Sigmoid colon (tissue), 4 donors: ENCODE data around the gene GLCCI1.

Source experiments
- EP300 ChIP-seq, 4 donors: sonication (generic); formaldehyde crosslinking; IDR thresholded peaks; one replicate each; pipeline ENCODE4 v1.6.1; 2017; ENCODE audit warnings: antibody characterized with exemption in 4 of 4
- POLR2A ChIP-seq, 2 donors: fragments of 450-650 bp; IDR thresholded peaks; one replicate each; pipeline ENCODE4 v1.6.1; 2016; ENCODE audit warnings: antibody characterized with exemption in 2 of 2, mild to moderate bottlenecking in 2 of 2, moderate library complexity in 2 of 2
- TF ChIP-seq, protein P1 (sequence below), 4 experiments: fragments of 450-650 bp in 3 of 4; fragments of 200-600 bp in 1 of 4; IDR thresholded peaks; one replicate each; pipeline ENCODE4 v1.5.1; 2016 to 2019; ENCODE audit warnings: antibody characterized with exemption in 4 of 4, mild to moderate bottlenecking in 3 of 4, moderate library complexity in 2 of 4

DNA sequence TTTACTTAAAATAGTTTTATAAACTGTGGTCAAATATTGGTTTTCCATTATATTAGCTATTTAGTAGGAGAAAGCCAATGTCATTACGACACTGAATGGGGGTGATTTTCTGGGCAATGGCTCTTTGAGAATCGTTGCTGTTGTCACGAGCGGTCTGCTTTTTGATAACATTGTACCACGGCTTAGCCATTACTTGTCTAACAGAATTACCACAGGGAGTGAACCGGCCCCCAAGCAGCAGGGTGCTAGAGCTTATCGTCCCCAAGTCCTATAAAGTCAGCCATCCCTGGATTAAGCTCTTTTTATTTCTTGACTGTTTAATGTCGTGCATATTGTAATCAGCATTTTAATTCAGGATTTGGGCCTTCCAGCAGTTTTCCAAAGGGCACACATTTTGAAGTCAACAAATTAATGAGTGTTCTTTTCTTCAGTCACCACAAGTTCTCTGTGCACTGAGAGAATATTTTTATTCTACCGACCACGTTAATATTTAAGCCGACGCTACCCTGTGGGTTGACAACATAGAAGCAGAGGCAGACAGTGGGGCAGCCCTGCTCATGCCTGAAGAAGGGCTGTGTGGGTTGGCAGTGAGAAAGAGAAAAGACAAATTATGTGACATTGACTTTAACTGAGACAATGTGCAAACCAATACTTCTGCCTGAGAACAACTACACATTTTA is 167.6 kb downstream of the GLCCI1 start:
- TF ChIP-seq, protein P1, sequence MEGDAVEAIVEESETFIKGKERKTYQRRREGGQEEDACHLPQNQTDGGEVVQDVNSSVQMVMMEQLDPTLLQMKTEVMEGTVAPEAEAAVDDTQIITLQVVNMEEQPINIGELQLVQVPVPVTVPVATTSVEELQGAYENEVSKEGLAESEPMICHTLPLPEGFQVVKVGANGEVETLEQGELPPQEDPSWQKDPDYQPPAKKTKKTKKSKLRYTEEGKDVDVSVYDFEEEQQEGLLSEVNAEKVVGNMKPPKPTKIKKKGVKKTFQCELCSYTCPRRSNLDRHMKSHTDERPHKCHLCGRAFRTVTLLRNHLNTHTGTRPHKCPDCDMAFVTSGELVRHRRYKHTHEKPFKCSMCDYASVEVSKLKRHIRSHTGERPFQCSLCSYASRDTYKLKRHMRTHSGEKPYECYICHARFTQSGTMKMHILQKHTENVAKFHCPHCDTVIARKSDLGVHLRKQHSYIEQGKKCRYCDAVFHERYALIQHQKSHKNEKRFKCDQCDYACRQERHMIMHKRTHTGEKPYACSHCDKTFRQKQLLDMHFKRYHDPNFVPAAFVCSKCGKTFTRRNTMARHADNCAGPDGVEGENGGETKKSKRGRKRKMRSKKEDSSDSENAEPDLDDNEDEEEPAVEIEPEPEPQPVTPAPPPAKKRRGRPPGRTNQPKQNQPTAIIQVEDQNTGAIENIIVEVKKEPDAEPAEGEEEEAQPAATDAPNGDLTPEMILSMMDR (IDR thresholded peaks at IDR 0.05) = no peak
- TF ChIP-seq EP300 (IDR thresholded peaks at IDR 0.05) (no peak), POLR2A (IDR thresholded peaks at IDR 0.05) (no peak)
